ENCODE results near the gene PPP1R18. TPM values are rescaled to one million over a fixed set of nuclear protein-coding genes. Genes with fewer than 3 reads are reported as not detected.

PPP1R18 gene
- total RNA-seq, 2 experiments from 2014 or later: 65.2 to 106 TPM

GRCh38 chr6:30626484-30627366, 59.7 kb downstream of the PPP1R18 start, which contains the start of gene ATAT1:
ATAT1 (plus strand) TSS chr6:30626874.
- peak within 1 kb of the TSS; percentile 80 for H2AFZ ChIP-seq (ENCODE audit: low read length)
- DNase-seq (ENCODE audit: low spot score): peak; percentile 87
- peaks cover 63% of the 10 kb centered on the region for H3K36me3 ChIP-seq (ENCODE audit: insufficient read depth, low read length)
- peak within 1 kb of the TSS; percentile 87 for H3K4me3 ChIP-seq (ENCODE audit: low read depth, low read length, poor library complexity, severe bottlenecking)
- peaks cover 15% of the 10 kb centered on the region for H3K4me1 ChIP-seq (ENCODE audit: insufficient read depth, low read length, poor library complexity, severe bottlenecking)
- ChIA-PET POLR2A (interaction anchor here (1.0 to 1.6 kb wide), 2 partner anchors 14 to 15 kb away, joined by 3 to 5 read pairs; no protein-coding TSS in a partner anchor), CTCF (ENCODE audit: unreplicated experiment) (interaction anchor here (0.6 kb wide), 1 partner anchor 102 kb away, joined by 3 read pairs; no protein-coding TSS in a partner anchor)
- peak within 1 kb of the TSS; percentile 99 for H3K4me2 ChIP-seq (ENCODE audit: low read length)
- BruUV-seq (replicated peaks): TSS peak; percentile 36
- no peaks in the 10 kb centered on the region for H3K9me3 ChIP-seq (ENCODE audit: low read length)
- no peaks in the 10 kb centered on the region for H3K79me2 ChIP-seq (ENCODE audit: insufficient read depth, low read depth, low read length)
- H4K20me1 ChIP-seq (ENCODE audit: insufficient read depth, low read length): no peaks in the 10 kb centered on the region
- H3K27ac ChIP-seq (ENCODE audit: low read depth, low read length, poor library complexity, severe bottlenecking): peak within 1 kb of the TSS; percentile 32
- intact Hi-C loops (cut with micrococcal nuclease; ENCODE audit: unreplicated experiment): loop anchor here (2.0 kb wide), 1 partner anchor 46 kb away; the partner anchor contains the start of gene DHX16
- H3K9me2 ChIP-seq (ENCODE audit: insufficient read depth, low read length): no peaks in the 10 kb centered on the region
- TF ChIP-seq EZH2phosphoT487 (IDR thresholded peaks at IDR 0.05; ENCODE audit: borderline replicate concordance, low read depth, low read length) (no peak), CTCF (conservative IDR thresholded peaks at IDR 0.05; ENCODE audit: low read length) (peak; percentile 69)

Small RNA genes within 50 kb of the gene (small RNA-seq; reads per million reads assigned to genes)
- gene RF00019: not detected

Other genes starting within 250 kb of the PPP1R18 start
- 131 and 156 TPM in 2 replicates for gene HLA-E, start 197.1 kb downstream of the PPP1R18 start, total RNA-seq (2014; rRNA removed; shearing (Covaris generic))
- gene HLA-E, start 197.1 kb downstream of the PPP1R18 start, total RNA-seq (2022): 123 and 151 TPM in 2 replicates
- 51.2 and 66.4 TPM in 2 replicates for gene GNL1, start 130.2 kb downstream of the PPP1R18 start, total RNA-seq (2014; rRNA removed; shearing (Covaris generic))
- gene GNL1, start 130.2 kb downstream of the PPP1R18 start, total RNA-seq (2022): 114 and 116 TPM in 2 replicates
- 16.7 and 25.2 TPM in 2 replicates for gene PRR3, start 129.3 kb downstream of the PPP1R18 start, total RNA-seq (2014; rRNA removed; shearing (Covaris generic))
- 34.9 and 36.3 TPM in 2 replicates for gene PRR3, start 129.3 kb downstream of the PPP1R18 start, total RNA-seq (2022)
- 53.0 and 126 TPM in 2 replicates for gene ABCF1, start 115.2 kb downstream of the PPP1R18 start, total RNA-seq (2014; rRNA removed; shearing (Covaris generic))
- 83.1 and 86.7 TPM in 2 replicates for gene ABCF1, start 115.2 kb downstream of the PPP1R18 start, total RNA-seq (2022)
- gene PPP1R10, start 69.4 kb downstream of the PPP1R18 start, total RNA-seq (2014; rRNA removed; shearing (Covaris generic)): 103 and 126 TPM in 2 replicates
- 150 and 155 TPM in 2 replicates for gene PPP1R10, start 69.4 kb downstream of the PPP1R18 start, total RNA-seq (2022)
- gene MRPS18B, start 68.8 kb downstream of the PPP1R18 start, total RNA-seq (2014; rRNA removed; shearing (Covaris generic)): 44.2 and 59.0 TPM in 2 replicates
- gene MRPS18B, start 68.8 kb downstream of the PPP1R18 start, total RNA-seq (2022): 77.3 and 79.6 TPM in 2 replicates
- 4.7 and 10.4 TPM in 2 replicates for gene ATAT1, start 59.8 kb downstream of the PPP1R18 start, total RNA-seq (2014; rRNA removed; shearing (Covaris generic))
- gene ATAT1, start 59.8 kb downstream of the PPP1R18 start, total RNA-seq (2022): 17.8 and 19.6 TPM in 2 replicates
- gene C6orf136, start 39.5 kb downstream of the PPP1R18 start, total RNA-seq (2014; rRNA removed; shearing (Covaris generic)): 9.1 and 14.7 TPM in 2 replicates
- 26.7 and 29.5 TPM in 2 replicates for gene C6orf136, start 39.5 kb downstream of the PPP1R18 start, total RNA-seq (2022)
- 27.1 and 30.5 TPM in 2 replicates for gene DHX16, start 13.6 kb downstream of the PPP1R18 start, total RNA-seq (2014; rRNA removed; shearing (Covaris generic))
- gene DHX16, start 13.6 kb downstream of the PPP1R18 start, total RNA-seq (2022): 32.1 and 37.5 TPM in 2 replicates
- 13.6 and 18.6 TPM in 2 replicates for gene NRM, start 4.3 kb upstream of the PPP1R18 start, total RNA-seq (2014; rRNA removed; shearing (Covaris generic))
- gene NRM, start 4.3 kb upstream of the PPP1R18 start, total RNA-seq (2022): 36.7 and 44.0 TPM in 2 replicates
- 35.0 and 41.6 TPM in 2 replicates for gene MDC1, start 30.6 kb upstream of the PPP1R18 start, total RNA-seq (2014; rRNA removed; shearing (Covaris generic))
- gene MDC1, start 30.6 kb upstream of the PPP1R18 start, total RNA-seq (2022): 107 and 133 TPM in 2 replicates
- 1,287 and 1,346 TPM in 2 replicates for gene TUBB, start 33.7 kb upstream of the PPP1R18 start, total RNA-seq (2014; rRNA removed; shearing (Covaris generic))
- 1,244 and 1,350 TPM in 2 replicates for gene TUBB, start 33.7 kb upstream of the PPP1R18 start, total RNA-seq (2022)
- 66.7 and 70.7 TPM in 2 replicates for gene FLOT1, start 56.0 kb upstream of the PPP1R18 start, total RNA-seq (2014; rRNA removed; shearing (Covaris generic))
- gene FLOT1, start 56.0 kb upstream of the PPP1R18 start, total RNA-seq (2022): 108 and 117 TPM in 2 replicates
- 0.51 and 2.8 TPM in 2 replicates for gene IER3, start 57.9 kb upstream of the PPP1R18 start, total RNA-seq (2014; rRNA removed; shearing (Covaris generic))
- gene IER3, start 57.9 kb upstream of the PPP1R18 start, total RNA-seq (2022): 1.3 and 1.6 TPM in 2 replicates
- gene DDR1, start 197.9 kb upstream of the PPP1R18 start, total RNA-seq (2014; rRNA removed; shearing (Covaris generic)): 14.0 and 15.4 TPM in 2 replicates
- gene DDR1, start 197.9 kb upstream of the PPP1R18 start, total RNA-seq (2022): 24.6 and 30.3 TPM in 2 replicates
- 30.5 and 38.4 TPM in 2 replicates for gene GTF2H4, start 221.6 kb upstream of the PPP1R18 start, total RNA-seq (2014; rRNA removed; shearing (Covaris generic))
- 45.8 and 48.7 TPM in 2 replicates for gene GTF2H4, start 221.6 kb upstream of the PPP1R18 start, total RNA-seq (2022)
- 71.4 and 81.8 TPM in 2 replicates for gene VARS2, start 227.6 kb upstream of the PPP1R18 start, total RNA-seq (2014; rRNA removed; shearing (Covaris generic))
- gene VARS2, start 227.6 kb upstream of the PPP1R18 start, total RNA-seq (2022): 98.9 and 105 TPM in 2 replicates
- gene SFTA2, start 245.5 kb upstream of the PPP1R18 start, total RNA-seq (2014; rRNA removed; shearing (Covaris generic)): not detected in 2 replicates
- gene SFTA2, start 245.5 kb upstream of the PPP1R18 start, total RNA-seq (2022): not detected in 2 replicates